Thyroid gland (tissue), 4 donors: ENCODE results near the gene FKBP10.

ENCODE experiments used
- CTCF ChIP-seq, 6 experiments: fragments of 200-600 bp in 3 of 6; fragments of 450-650 bp in 3 of 6; sonication (generic) in 3 of 6; IDR thresholded peaks; one replicate each; pipeline ENCODE4 v1.5.1; 2016 to 2019; ENCODE audit warnings: antibody characterized with exemption in 6 of 6, mild to moderate bottlenecking in 2 of 6, inconsistent platforms in 1 of 6, moderate library complexity in 1 of 6
- POLR2A ChIP-seq, 2 donors: fragments of 450-650 bp; IDR thresholded peaks; one replicate each; pipeline ENCODE4 v1.6.1; 2017; ENCODE audit warnings: antibody characterized with exemption in 2 of 2, mild to moderate bottlenecking in 2 of 2, moderate library complexity in 1 of 2

- TF ChIP-seq CTCF (IDR thresholded peaks at IDR 0.05) = no peak
- TF ChIP-seq POLR2A (IDR thresholded peaks at IDR 0.05) = no peak
Observed at GRCh38 chr17:41803049-41804020, 9.5 kb upstream of the FKBP10 start.
